ENCODE measurements around the gene UBR4. TPM values are rescaled to one million over a fixed set of nuclear protein-coding genes. Genes with fewer than 3 reads are reported as not detected.

The UBR4 gene
- total RNA-seq, 1 donor = 149 TPM

- Histone ChIP-seq H2AFZ (ENCODE audit: low read length) (peak overlapping the region; percentile 54), H3K4me2 (ENCODE audit: insufficient read depth, low read length) (no peak overlapping the region), H3K79me2 (ENCODE audit: insufficient read depth, low read length) (no peaks in the 10 kb centered on the region), H3K9me3 (ENCODE audit: low read depth, low read length) (no peaks in the 10 kb centered on the region), H3K27ac (ENCODE audit: low read depth, low read length) (no peak overlapping the region), H3K4me3 (ENCODE audit: insufficient read depth, low read length) (no peak overlapping the region), H3K4me1 (ENCODE audit: insufficient read depth, low read length) (peaks cover 16% of the 10 kb centered on the region), H3K27me3 (ENCODE audit: insufficient read depth, low read length) (peaks cover 25% of the 10 kb centered on the region), H3K36me3 (ENCODE audit: insufficient read depth, low read length) (no peaks in the 10 kb centered on the region), H4K20me1 (ENCODE audit: insufficient read depth, low read length) (no peaks in the 10 kb centered on the region)
- no peak for TF ChIP-seq CTCF (IDR thresholded peaks at IDR 0.05; ENCODE audit: extremely low read depth, low read depth, low read length)
- DNase-seq (ENCODE audit: insufficient read length, low spot score, missing footprints) = no peak
Observed at GRCh38 chr1:19042675-19043578, 167.1 kb downstream of the UBR4 start.

- H2AFZ ChIP-seq (ENCODE audit: low read length) = no peak overlapping the region
- no peak for TF ChIP-seq CTCF (IDR thresholded peaks at IDR 0.05; ENCODE audit: extremely low read depth, low read depth, low read length)
- H3K27ac ChIP-seq (ENCODE audit: low read depth, low read length) = no peak overlapping the region
- no peak for DNase-seq (ENCODE audit: insufficient read length, low spot score, missing footprints)
- H3K79me2 ChIP-seq (ENCODE audit: insufficient read depth, low read length) = no peaks in the 10 kb centered on the region
- H3K4me1 ChIP-seq (ENCODE audit: insufficient read depth, low read length) = peaks cover 8% of the 10 kb centered on the region
- no peaks in the 10 kb centered on the region for H4K20me1 ChIP-seq (ENCODE audit: insufficient read depth, low read length)
- H3K4me2 ChIP-seq (ENCODE audit: insufficient read depth, low read length) = no peak overlapping the region
- H3K4me3 ChIP-seq (ENCODE audit: insufficient read depth, low read length) = no peak overlapping the region
- H3K9me3 ChIP-seq (ENCODE audit: low read depth, low read length) = no peaks in the 10 kb centered on the region
- H3K27me3 ChIP-seq (ENCODE audit: insufficient read depth, low read length) = peaks cover 33% of the 10 kb centered on the region
- H3K36me3 ChIP-seq (ENCODE audit: insufficient read depth, low read length) = no peaks in the 10 kb centered on the region
Observed at GRCh38 chr1:19040010-19040680, 169.9 kb downstream of the UBR4 start.

- H4K20me1 ChIP-seq (ENCODE audit: insufficient read depth, low read length) = no peaks in the 10 kb centered on the region
- TF ChIP-seq CTCF (IDR thresholded peaks at IDR 0.05; ENCODE audit: extremely low read depth, low read depth, low read length) = no peak
- no peaks in the 10 kb centered on the region for H3K36me3 ChIP-seq (ENCODE audit: insufficient read depth, low read length)
- H3K4me2 ChIP-seq (ENCODE audit: insufficient read depth, low read length) = no peak overlapping the region
- H3K27me3 ChIP-seq (ENCODE audit: insufficient read depth, low read length) = peaks cover 33% of the 10 kb centered on the region
- DNase-seq (ENCODE audit: insufficient read length, low spot score, missing footprints) = no peak
- no peak overlapping the region for H3K4me3 ChIP-seq (ENCODE audit: insufficient read depth, low read length)
- peaks cover 9% of the 10 kb centered on the region for H3K4me1 ChIP-seq (ENCODE audit: insufficient read depth, low read length)
- no peak overlapping the region for H2AFZ ChIP-seq (ENCODE audit: low read length)
- no peak overlapping the region for H3K27ac ChIP-seq (ENCODE audit: low read depth, low read length)
- no peaks in the 10 kb centered on the region for H3K9me3 ChIP-seq (ENCODE audit: low read depth, low read length)
- no peaks in the 10 kb centered on the region for H3K79me2 ChIP-seq (ENCODE audit: insufficient read depth, low read length)
Observed at GRCh38 chr1:19038732-19039131, 171.3 kb downstream of the UBR4 start.

GRCh38 chr1:19038096-19038495, 172.0 kb downstream of the UBR4 start:
- H3K4me1 ChIP-seq (ENCODE audit: insufficient read depth, low read length) = peaks cover 11% of the 10 kb centered on the region
- H3K27ac ChIP-seq (ENCODE audit: low read depth, low read length) = no peak overlapping the region
- H3K4me2 ChIP-seq (ENCODE audit: insufficient read depth, low read length) = no peak overlapping the region
- no peaks in the 10 kb centered on the region for H3K36me3 ChIP-seq (ENCODE audit: insufficient read depth, low read length)
- H3K27me3 ChIP-seq (ENCODE audit: insufficient read depth, low read length) = peaks cover 33% of the 10 kb centered on the region
- H3K79me2 ChIP-seq (ENCODE audit: insufficient read depth, low read length) = no peaks in the 10 kb centered on the region
- H3K9me3 ChIP-seq (ENCODE audit: low read depth, low read length) = no peaks in the 10 kb centered on the region
- H3K4me3 ChIP-seq (ENCODE audit: insufficient read depth, low read length) = no peak overlapping the region
- DNase-seq (ENCODE audit: insufficient read length, low spot score, missing footprints) = peak; percentile 50
- H2AFZ ChIP-seq (ENCODE audit: low read length) = no peak overlapping the region
- no peak for TF ChIP-seq CTCF (IDR thresholded peaks at IDR 0.05; ENCODE audit: extremely low read depth, low read depth, low read length)
- H4K20me1 ChIP-seq (ENCODE audit: insufficient read depth, low read length) = no peaks in the 10 kb centered on the region

Measured in osteoblast (primary cell).